Mammary epithelial cell (primary cell): ENCODE measurements around the gene IQGAP2.

Source experiments
- CTCF ChIP-seq, 2 donors: IDR thresholded peaks in 1 of 2; conservative IDR thresholded peaks in 1 of 2; 2 replicates each; pipeline ENCODE4 v1.5.1; 2011 to 2012; ENCODE audit warnings: inconsistent platforms in 2 of 2, low read length in 2 of 2, mild to moderate bottlenecking in 2 of 2, control low read depth in 1 of 2, low read depth in 1 of 2; ENCODE audit not compliant: insufficient read depth in 1 of 2; ENCODE audit errors: extremely low read depth in 1 of 2
- EZH2 ChIP-seq: IDR thresholded peaks from 2 replicates; pipeline ENCODE4 v1.6.1; 2012; ENCODE audit warnings: low read length, inconsistent platforms, borderline replicate concordance

- TF ChIP-seq CTCF (conservative IDR thresholded peaks at IDR 0.05 in 1 of 2, IDR thresholded peaks at IDR 0.05 in 1 of 2; ENCODE audit: extremely low read depth in 1 of 2, insufficient read depth in 1 of 2, low read depth in 1 of 2, low read length in 2 of 2) (no peak), EZH2 (no peak)
These were observed 53.2 kb downstream of the IQGAP2 start for GRCh38 chr5:76456258-76456657.
